DND-41 (cell line): Measurements from ENCODE around the gene SOCS1.

Experiments
- ATAC-seq: fragments of 200-7000 bp; cut with Tn5 transposase; 3 replicates; pipeline ENCODE4 v1.9.1; 2021; ENCODE audit warnings: low read depth; ENCODE audit not compliant: insufficient read depth
- DNase-seq: peaks from one replicate; pipeline ENCODE4 v3.0.0-alpha.2; 2020
- H2AFZ ChIP-seq: 2 replicates; pipeline ENCODE4 v1.6.0; 2012; ENCODE audit warnings: low read depth, low read length
- H3K27ac ChIP-seq: 2 replicates; pipeline ENCODE4 v1.5.1; 2012; ENCODE audit warnings: low read length, inconsistent platforms
- H3K27me3 ChIP-seq: fragments of 200-600 bp; sonication (generic); 2 replicates; pipeline ENCODE4 v1.6.0; 2012; ENCODE audit warnings: low read length, mild to moderate bottlenecking, inconsistent platforms; ENCODE audit not compliant: insufficient read depth, poor library complexity
- H3K36me3 ChIP-seq: 2 replicates; pipeline ENCODE4 v1.5.1; 2012; ENCODE audit warnings: low read length, inconsistent platforms; ENCODE audit not compliant: insufficient read depth
- H3K4me1 ChIP-seq: 2 replicates; pipeline ENCODE4 v1.5.1; 2012; ENCODE audit warnings: mild to moderate bottlenecking, low read length; ENCODE audit not compliant: insufficient read depth
- H3K4me2 ChIP-seq: 2 replicates; pipeline ENCODE4 v1.6.0; 2012; ENCODE audit warnings: mild to moderate bottlenecking, moderate library complexity, low read length, inconsistent platforms; ENCODE audit not compliant: insufficient read depth
- H3K4me3 ChIP-seq, 2 experiments: fragments of 200-600 bp in 1 of 2; shearing (Covaris generic) in 1 of 2; 2 replicates each; pipeline ENCODE4 v1.5.1; 2012 to 2016; ENCODE audit warnings: inconsistent platforms in 2 of 2, low read length in 2 of 2, mild to moderate bottlenecking in 2 of 2, low read depth in 1 of 2, moderate library complexity in 1 of 2
- H3K79me2 ChIP-seq: 2 replicates; pipeline ENCODE4 v1.6.0; 2012; ENCODE audit warnings: low read length, inconsistent platforms; ENCODE audit not compliant: insufficient read depth
- H3K9ac ChIP-seq: 2 replicates; pipeline ENCODE4 v1.6.0; 2012; ENCODE audit warnings: low read depth, mild to moderate bottlenecking, inconsistent platforms, low read length, moderate library complexity
- H3K9me3 ChIP-seq: 2 replicates; pipeline ENCODE4 v1.5.1; 2012; ENCODE audit warnings: low read length, moderate library complexity, mild to moderate bottlenecking, inconsistent platforms; ENCODE audit not compliant: insufficient read depth, severe bottlenecking
- H4K20me1 ChIP-seq: 2 replicates; pipeline ENCODE4 v1.6.0; 2012; ENCODE audit warnings: low read length; ENCODE audit not compliant: insufficient read depth
- CTCF ChIP-seq: IDR thresholded peaks from 2 replicates; pipeline ENCODE4 v1.5.1; 2012; ENCODE audit warnings: borderline replicate concordance, low read length, moderate library complexity, mild to moderate bottlenecking; ENCODE audit not compliant: poor library complexity, severe bottlenecking; ENCODE audit errors: extremely low read depth
- EZH2 ChIP-seq: IDR thresholded peaks from 3 replicates; pipeline ENCODE4 v1.6.1; 2012; ENCODE audit warnings: borderline replicate concordance, low read depth, mild to moderate bottlenecking, moderate library complexity, low read length, inconsistent platforms; ENCODE audit not compliant: severe bottlenecking

SOCS1 gene

GRCh38 chr16:11219178-11219577, 36.8 kb downstream of the SOCS1 start:
- no peak overlapping the region for H3K4me2 ChIP-seq
- no peaks in the 10 kb centered on the region for H3K79me2 ChIP-seq
- peak overlapping the region; percentile 56 for H3K27ac ChIP-seq
- no peaks in the 10 kb centered on the region for H3K36me3 ChIP-seq
- TF ChIP-seq CTCF (no peak), EZH2 (no peak)
- no peak overlapping the region for H3K9ac ChIP-seq
- H3K4me1 ChIP-seq: peaks cover 26% of the 10 kb centered on the region
- peaks cover 16% of the 10 kb centered on the region for H3K9me3 ChIP-seq
- H2AFZ ChIP-seq: no peak overlapping the region
- ATAC-seq (no peak), DNase-seq (no peak)
- no peak overlapping the region for H3K4me3 ChIP-seq
- H3K27me3 ChIP-seq: no peaks in the 10 kb centered on the region
- no peaks in the 10 kb centered on the region for H4K20me1 ChIP-seq

- Histone ChIP-seq H3K27me3 (no peaks in the 10 kb centered on the region), H3K4me2 (no peak overlapping the region), H4K20me1 (no peaks in the 10 kb centered on the region), H3K36me3 (no peaks in the 10 kb centered on the region), H3K4me3 (no peak overlapping the region), H3K79me2 (no peaks in the 10 kb centered on the region), H2AFZ (no peak overlapping the region), H3K4me1 (peaks cover 20% of the 10 kb centered on the region), H3K9me3 (peaks cover 16% of the 10 kb centered on the region), H3K27ac (peak overlapping the region; percentile 56), H3K9ac (no peak overlapping the region)
- TF ChIP-seq CTCF (peak; percentile 74), EZH2 (no peak)
- DNase-seq: no peak
- ATAC-seq: no peak
Measured at GRCh38 chr16:11218604-11218962, 37.4 kb downstream of the SOCS1 start.

- TF ChIP-seq CTCF (no peak), EZH2 (no peak)
- Histone ChIP-seq H3K4me1 (peaks cover 19% of the 10 kb centered on the region), H3K27me3 (no peaks in the 10 kb centered on the region), H3K27ac (peak overlapping the region; percentile 43; the same call in 1 of the 2 replicates), H3K4me2 (no peak overlapping the region), H3K36me3 (no peaks in the 10 kb centered on the region), H3K9me3 (peaks cover 16% of the 10 kb centered on the region), H2AFZ (no peak overlapping the region), H3K79me2 (no peaks in the 10 kb centered on the region), H3K4me3 (no peak overlapping the region), H3K9ac (no peak overlapping the region), H4K20me1 (no peaks in the 10 kb centered on the region)
- no peak for DNase-seq
- ATAC-seq: no peak
Measured at GRCh38 chr16:11217651-11218603, 38.1 kb downstream of the SOCS1 start.
